Mesothelial cell of epicardium (in vitro differentiated cells): ENCODE results near the gene AIFM2. TPM values are rescaled to one million over a fixed set of nuclear protein-coding genes. Genes with fewer than 3 reads are reported as not detected.
A peak's percentile ranks its signal among the peaks of the same experiment; 100 is the strongest.
"Not testable (repeated sequence)": the region's sequence is repeated elsewhere in the genome, so short reads cannot be mapped to it uniquely, and the experiment has no call there.

Experiments used
- DNase-seq, 2 experiments: peaks; one replicate each; pipeline ENCODE4 v3.0.0; 2021; ENCODE audit warnings: low spot score in 2 of 2; ENCODE audit not compliant: unreplicated experiment in 2 of 2
- H3K27ac Mint-ChIP-seq: 2 replicates; pipeline ENCODE4 v1.8.0; 2021; ENCODE audit warnings: mixed read lengths
- H3K27me3 Mint-ChIP-seq: 2 replicates; pipeline ENCODE4 v1.8.0; 2021; ENCODE audit warnings: low read depth, mixed read lengths
- H3K36me3 Mint-ChIP-seq: 2 replicates; pipeline ENCODE4 v1.8.0; 2021; ENCODE audit warnings: mixed read lengths
- H3K4me1 Mint-ChIP-seq: 2 replicates; pipeline ENCODE4 v1.8.0; 2021; ENCODE audit warnings: mixed read lengths
- H3K4me3 Mint-ChIP-seq: 2 replicates; pipeline ENCODE4 v1.8.0; 2021; ENCODE audit warnings: mild to moderate bottlenecking, moderate library complexity, mixed read lengths
- H3K9me3 Mint-ChIP-seq: 2 replicates; pipeline ENCODE4 v1.8.0; 2021; ENCODE audit warnings: mixed read lengths
- CTCF ChIP-seq: fragments of 200-600 bp; sonication (generic); IDR thresholded peaks from one replicate; pipeline ENCODE4 v1.5.0; 2021; ENCODE audit warnings: antibody characterized with exemption; ENCODE audit not compliant: unreplicated experiment
- total RNA-seq: library from RNA; stranded (reverse); gene quantifications from 3 replicates; pipeline ENCODE4 v1.2.1, GENCODE V29; 2021

The AIFM2 gene
- total RNA-seq, 1 donor from 2014 or later = 10.4 TPM

GRCh38 chr10:70106958-70107791 is 25.4 kb downstream of the AIFM2 start:
- no peak for DNase-seq
- Mint-ChIP-seq H3K36me3 (peaks cover 33% of the 10 kb centered on the region), H3K27me3 (no peaks in the 10 kb centered on the region), H3K27ac (peak overlapping the region; percentile 66), H3K4me3 (no peak overlapping the region), H3K9me3 (no peaks in the 10 kb centered on the region), H3K4me1 (no peaks in the 10 kb centered on the region)
- peak; percentile 54 for TF ChIP-seq CTCF

- DNase-seq = no peak
- Mint-ChIP-seq H3K4me3 (no peak overlapping the region), H3K36me3 (peaks cover 68% of the 10 kb centered on the region), H3K27ac (no peak overlapping the region), H3K9me3 (peaks cover 8% of the 10 kb centered on the region), H3K27me3 (no peaks in the 10 kb centered on the region), H3K4me1 (no peaks in the 10 kb centered on the region)
- no peak for TF ChIP-seq CTCF
These were observed 31.0 kb downstream of the AIFM2 start for GRCh38 chr10:70101668-70102067.

- not testable (repeated sequence) for H3K27ac Mint-ChIP-seq, H3K4me3 Mint-ChIP-seq
- H3K36me3 Mint-ChIP-seq = peaks cover 72% of the 10 kb centered on the region
These were observed 31.5 kb downstream of the AIFM2 start for GRCh38 chr10:70101068-70101562.

GRCh38 chr10:70098271-70098670 is 34.4 kb downstream of the AIFM2 start:
- Mint-ChIP-seq H3K9me3 (peaks cover 8% of the 10 kb centered on the region), H3K4me1 (no peaks in the 10 kb centered on the region), H3K27ac (no peak overlapping the region), H3K4me3 (no peak overlapping the region), H3K27me3 (no peaks in the 10 kb centered on the region), H3K36me3 (peaks cover 73% of the 10 kb centered on the region)
- no peak for TF ChIP-seq CTCF
- no peak for DNase-seq

More at GRCh38 chr10:70101068-70101562, 31.5 kb downstream of the AIFM2 start:
- H3K27me3 Mint-ChIP-seq, H3K9me3 Mint-ChIP-seq, H3K4me1 Mint-ChIP-seq, DNase-seq: not testable (repeated sequence)

- peaks cover 69% of the 10 kb centered on the region for H3K36me3 Mint-ChIP-seq
- DNase-seq = no peak
- peaks cover 8% of the 10 kb centered on the region for H3K9me3 Mint-ChIP-seq
- no peaks in the 10 kb centered on the region for H3K27me3 Mint-ChIP-seq
- TF ChIP-seq CTCF = no peak
- H3K4me1 Mint-ChIP-seq = no peaks in the 10 kb centered on the region
- H3K27ac Mint-ChIP-seq = no peak overlapping the region
- no peak overlapping the region for H3K4me3 Mint-ChIP-seq
These were observed 35.2 kb downstream of the AIFM2 start for GRCh38 chr10:70097459-70097858.

GRCh38 chr10:70096705-70097420 is 35.8 kb downstream of the AIFM2 start:
- Mint-ChIP-seq H3K4me1 (no peaks in the 10 kb centered on the region), H3K27ac (no peak overlapping the region), H3K36me3 (peaks cover 65% of the 10 kb centered on the region), H3K9me3 (peaks cover 8% of the 10 kb centered on the region), H3K27me3 (no peaks in the 10 kb centered on the region), H3K4me3 (no peak overlapping the region)
- no peak for TF ChIP-seq CTCF
- no peak for DNase-seq
